Smooth muscle cell (in vitro differentiated cells): ENCODE results near the gene RTN4IP1. TPM values are rescaled to one million over a fixed set of nuclear protein-coding genes. Genes with fewer than 3 reads are reported as not detected.
"Not testable (repeated sequence)": the region's sequence is repeated elsewhere in the genome, so short reads cannot be mapped to it uniquely, and the experiment has no call there.

Experiments
- DNase-seq: peaks from one replicate; lab custom pipeline; 2025; ENCODE audit not compliant: unreplicated experiment; lab: John Stamatoyannopoulos, UW
- H2AFZ ChIP-seq: fragments of 200-600 bp; sonication (generic); 2 replicates; pipeline ENCODE4 v1.6.0; 2016; ENCODE audit warnings: antibody characterized with exemption, low read depth, mild to moderate bottlenecking
- H3F3A ChIP-seq: fragments of 200-600 bp; sonication (generic); 2 replicates; pipeline ENCODE4 v1.6.0; 2017; ENCODE audit warnings: antibody characterized with exemption, low read depth
- H3K27ac ChIP-seq: fragments of 200-600 bp; sonication (generic); 2 replicates; pipeline ENCODE4 v1.5.1; 2016; ENCODE audit warnings: low read depth, mild to moderate bottlenecking
- H3K27me3 ChIP-seq: fragments of 200-600 bp; sonication (generic); 2 replicates; pipeline ENCODE4 v1.6.1; 2016; ENCODE audit warnings: low read depth, mild to moderate bottlenecking
- H3K36me3 ChIP-seq: fragments of 200-600 bp; sonication (generic); 2 replicates; pipeline ENCODE4 v1.5.1; 2016; ENCODE audit warnings: low read depth
- H3K4me1 ChIP-seq: fragments of 200-600 bp; sonication (generic); 2 replicates; pipeline ENCODE4 v1.5.1; 2016; ENCODE audit warnings: low read depth
- H3K4me2 ChIP-seq: fragments of 200-600 bp; sonication (generic); 2 replicates; pipeline ENCODE4 v1.6.0; 2016; ENCODE audit warnings: mild to moderate bottlenecking
- H3K4me3 ChIP-seq: fragments of 200-600 bp; sonication (generic); 2 replicates; pipeline ENCODE4 v1.5.1; 2016; ENCODE audit warnings: mild to moderate bottlenecking
- H3K79me2 ChIP-seq: fragments of 200-600 bp; sonication (generic); 2 replicates; pipeline ENCODE4 v1.6.0; 2016; ENCODE audit warnings: low read depth, mild to moderate bottlenecking
- H3K9ac ChIP-seq: fragments of 200-600 bp; sonication (generic); 2 replicates; pipeline ENCODE4 v1.6.0; 2016; ENCODE audit warnings: low read depth
- H3K9me3 ChIP-seq: fragments of 200-600 bp; sonication (generic); replicated peaks from 2 replicates; pipeline ENCODE4 v1.5.1; 2016; ENCODE audit warnings: low read depth
- H4K20me1 ChIP-seq: fragments of 200-600 bp; sonication (generic); 2 replicates; pipeline ENCODE4 v1.6.0; 2016; ENCODE audit warnings: low read depth
- WGBS: methylation state at CpG from one replicate; pipeline ENCODE4 v1.1.7; 2016; ENCODE audit warnings: low lambda C conversion rate; 5-methylcytosine and 5-hydroxymethylcytosine counted together
- polyA plus RNA-seq: library from polyadenylated mRNA; unstranded; fragments of >200 nt; fragmentation: Nextera tagmentation; extraction: Ambion mirVana; gene quantifications from 2 replicates; pipeline ENCODE4 v1.2.1, GENCODE V29; 2016
- total RNA-seq: library from RNA; depleted of rRNA; stranded (reverse); fragments of >200 nt; gene quantifications from 2 replicates; pipeline ENCODE4 v1.2.3, GENCODE V29; 2014
- TF ChIP-seq, protein P1 (sequence below): fragments of 200-600 bp; sonication (generic); IDR thresholded peaks from 2 replicates; pipeline ENCODE4 v1.5.1; 2017; ENCODE audit warnings: borderline replicate concordance, mild to moderate bottlenecking, antibody characterized with exemption; ENCODE audit not compliant: insufficient read depth, poor library complexity, severe bottlenecking

RTN4IP1 gene
- total and polyA plus RNA-seq, 2 experiments from 2014 or later = 5.7 to 8.2 TPM

DNA sequence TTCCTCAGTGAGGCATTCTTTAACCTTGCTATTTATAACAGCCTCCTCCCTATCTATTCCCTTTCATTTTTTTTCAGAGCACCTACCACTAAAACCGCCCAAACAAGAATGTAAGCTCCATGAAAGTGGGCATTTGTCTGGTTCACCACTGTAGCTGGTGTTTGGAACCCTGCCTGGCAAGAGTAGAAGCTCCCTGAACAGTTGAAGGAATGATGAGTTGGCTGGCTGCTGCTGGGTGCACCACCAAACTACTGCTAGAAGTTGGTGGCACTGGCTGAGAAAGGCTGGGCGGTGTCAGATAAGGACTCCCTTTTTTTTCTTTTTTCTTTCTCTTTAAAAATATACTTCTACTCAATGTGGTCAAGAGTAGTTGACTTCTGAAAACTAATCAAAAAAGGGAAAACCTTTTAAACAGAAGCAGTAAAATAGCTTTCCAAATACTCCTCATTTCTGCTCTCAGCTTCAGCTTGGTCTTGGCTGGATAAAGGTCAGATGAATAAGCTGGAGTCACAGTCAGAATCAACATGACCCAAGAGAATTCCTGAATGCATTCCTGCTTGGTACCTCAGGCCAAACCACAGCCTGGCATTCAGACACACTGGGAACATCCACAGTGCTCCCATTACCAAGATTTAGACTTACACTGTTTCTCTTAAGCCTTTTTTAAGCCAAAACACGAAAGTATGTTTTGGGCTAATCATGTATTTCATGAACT, 38.0 kb downstream of the RTN4IP1 start:
- TF ChIP-seq, protein P1, sequence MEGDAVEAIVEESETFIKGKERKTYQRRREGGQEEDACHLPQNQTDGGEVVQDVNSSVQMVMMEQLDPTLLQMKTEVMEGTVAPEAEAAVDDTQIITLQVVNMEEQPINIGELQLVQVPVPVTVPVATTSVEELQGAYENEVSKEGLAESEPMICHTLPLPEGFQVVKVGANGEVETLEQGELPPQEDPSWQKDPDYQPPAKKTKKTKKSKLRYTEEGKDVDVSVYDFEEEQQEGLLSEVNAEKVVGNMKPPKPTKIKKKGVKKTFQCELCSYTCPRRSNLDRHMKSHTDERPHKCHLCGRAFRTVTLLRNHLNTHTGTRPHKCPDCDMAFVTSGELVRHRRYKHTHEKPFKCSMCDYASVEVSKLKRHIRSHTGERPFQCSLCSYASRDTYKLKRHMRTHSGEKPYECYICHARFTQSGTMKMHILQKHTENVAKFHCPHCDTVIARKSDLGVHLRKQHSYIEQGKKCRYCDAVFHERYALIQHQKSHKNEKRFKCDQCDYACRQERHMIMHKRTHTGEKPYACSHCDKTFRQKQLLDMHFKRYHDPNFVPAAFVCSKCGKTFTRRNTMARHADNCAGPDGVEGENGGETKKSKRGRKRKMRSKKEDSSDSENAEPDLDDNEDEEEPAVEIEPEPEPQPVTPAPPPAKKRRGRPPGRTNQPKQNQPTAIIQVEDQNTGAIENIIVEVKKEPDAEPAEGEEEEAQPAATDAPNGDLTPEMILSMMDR = no peak
- Histone ChIP-seq H3K4me2 (no peak overlapping the region), H3K36me3 (no peaks in the 10 kb centered on the region), H3K27me3 (no peaks in the 10 kb centered on the region), H3K9ac (no peak overlapping the region), H2AFZ (no peak overlapping the region), H4K20me1 (no peaks in the 10 kb centered on the region), H3K4me3 (no peak overlapping the region), H3K4me1 (no peaks in the 10 kb centered on the region), H3F3A (no peaks in the 10 kb centered on the region), H3K9me3 (no peaks in the 10 kb centered on the region), H3K79me2 (no peaks in the 10 kb centered on the region), H3K27ac (no peak overlapping the region)
- DNase-seq = no peak
- WGBS = 86% methylated on average over 3 of the region's 3 CpGs

GRCh38 chr6:106588937-106589336, 40.4 kb downstream of the RTN4IP1 start:
- H3K9me3 ChIP-seq = not testable (repeated sequence)

GRCh38 chr6:106586815-106587415, 42.4 kb downstream of the RTN4IP1 start:
- H3K4me2 ChIP-seq = no peak overlapping the region
- no peak for DNase-seq
- no peaks in the 10 kb centered on the region for H4K20me1 ChIP-seq
- H3K79me2 ChIP-seq = no peaks in the 10 kb centered on the region
- H3K4me3 ChIP-seq = no peak overlapping the region
- WGBS = 92% methylated on average over 4 of the region's 4 CpGs
- no peak overlapping the region for H3K27ac ChIP-seq
- TF ChIP-seq, protein P1 = no peak
- no peaks in the 10 kb centered on the region for H3K36me3 ChIP-seq
- no peaks in the 10 kb centered on the region for H3K4me1 ChIP-seq
- no peaks in the 10 kb centered on the region for H3K27me3 ChIP-seq
- H3F3A ChIP-seq = no peaks in the 10 kb centered on the region
- H3K9ac ChIP-seq = no peak overlapping the region
- no peaks in the 10 kb centered on the region for H3K9me3 ChIP-seq
- H2AFZ ChIP-seq = no peak overlapping the region

More at GRCh38 chr6:106588937-106589336, 40.4 kb downstream of the RTN4IP1 start:
- not testable (repeated sequence) for H3K9ac ChIP-seq, H4K20me1 ChIP-seq, H3K27ac ChIP-seq, H3K36me3 ChIP-seq, H3F3A ChIP-seq, H3K27me3 ChIP-seq, H3K4me2 ChIP-seq, H3K4me3 ChIP-seq, H3K79me2 ChIP-seq, H3K4me1 ChIP-seq, DNase-seq, H2AFZ ChIP-seq
- 67% methylated on average over 3 of the region's 5 CpGs for WGBS

GRCh38 chr6:106581468-106581867, 47.8 kb downstream of the RTN4IP1 start:
- H3K4me1 ChIP-seq = no peaks in the 10 kb centered on the region
- TF ChIP-seq, protein P1 = no peak
- no peaks in the 10 kb centered on the region for H3K9me3 ChIP-seq
- no peak overlapping the region for H3K9ac ChIP-seq
- H3K27ac ChIP-seq = no peak overlapping the region
- H3K27me3 ChIP-seq = no peaks in the 10 kb centered on the region
- no peak overlapping the region for H3K4me2 ChIP-seq
- no peaks in the 10 kb centered on the region for H4K20me1 ChIP-seq
- no peak for DNase-seq
- no peak overlapping the region for H3K4me3 ChIP-seq
- no peak overlapping the region for H2AFZ ChIP-seq
- no peaks in the 10 kb centered on the region for H3K79me2 ChIP-seq
- H3F3A ChIP-seq = no peaks in the 10 kb centered on the region
- 93% methylated on average over 1 of the region's 1 CpG for WGBS
- no peaks in the 10 kb centered on the region for H3K36me3 ChIP-seq
